ENCODE data around the gene DPF3.

DPF3 gene

DNA sequence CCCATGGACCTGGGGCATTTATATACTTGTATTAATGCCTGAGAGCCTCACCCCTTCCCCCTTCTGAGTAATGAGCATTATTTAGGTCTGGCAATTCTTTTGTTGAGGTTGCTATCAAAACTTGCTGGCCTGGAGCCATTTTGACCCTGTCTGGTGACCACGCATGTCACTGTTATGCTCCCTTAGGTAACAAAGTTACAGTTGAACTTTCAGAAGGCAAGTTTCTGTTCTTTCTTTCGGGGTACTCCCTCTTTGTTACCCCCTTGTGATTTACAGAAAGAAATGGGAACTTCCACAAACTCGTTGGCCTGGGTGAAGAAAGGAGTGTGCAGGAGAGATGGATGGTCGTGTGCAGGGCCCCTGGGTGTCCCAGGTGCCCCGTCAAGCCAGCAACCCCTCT lies 305.4 kb downstream of the DPF3 start:
- Histone ChIP-seq H2AFZ (ENCODE audit: low read depth, low read length, severe bottlenecking) (no peak overlapping the region), H3K9me3 (ENCODE audit: insufficient read depth, low read length) (peaks cover 6% of the 10 kb centered on the region; the same call in 1 of the 2 replicates), H3K36me3 (ENCODE audit: low read length) (no peaks in the 10 kb centered on the region), H3K9me2 (replicated peaks; ENCODE audit: insufficient read depth, low read length) (no peaks in the 10 kb centered on the region), H3K27ac (ENCODE audit: low read depth, low read length) (no peak overlapping the region), H3K79me2 (ENCODE audit: insufficient read depth, low read length) (no peaks in the 10 kb centered on the region), H3K27me3 (ENCODE audit: low read length) (no peaks in the 10 kb centered on the region), H4K20me1 (ENCODE audit: low read depth, low read length) (no peaks in the 10 kb centered on the region), H3K4me2 (ENCODE audit: low read depth, low read length, poor library complexity, severe bottlenecking) (no peak overlapping the region), H3F3A (ENCODE audit: insufficient read depth) (no peaks in the 10 kb centered on the region), H3K9ac (ENCODE audit: low read length) (no peak overlapping the region), H3K4me3 (ENCODE audit: insufficient read depth, low read length, poor library complexity, severe bottlenecking) (no peak overlapping the region)
- TF ChIP-seq CTCF (IDR thresholded peaks at IDR 0.05; ENCODE audit: insufficient read depth, low read length, poor library complexity, severe bottlenecking) (no peak), EZH2phosphoT487 (conservative IDR thresholded peaks at IDR 0.05; ENCODE audit: low read length) (no peak)

DNA sequence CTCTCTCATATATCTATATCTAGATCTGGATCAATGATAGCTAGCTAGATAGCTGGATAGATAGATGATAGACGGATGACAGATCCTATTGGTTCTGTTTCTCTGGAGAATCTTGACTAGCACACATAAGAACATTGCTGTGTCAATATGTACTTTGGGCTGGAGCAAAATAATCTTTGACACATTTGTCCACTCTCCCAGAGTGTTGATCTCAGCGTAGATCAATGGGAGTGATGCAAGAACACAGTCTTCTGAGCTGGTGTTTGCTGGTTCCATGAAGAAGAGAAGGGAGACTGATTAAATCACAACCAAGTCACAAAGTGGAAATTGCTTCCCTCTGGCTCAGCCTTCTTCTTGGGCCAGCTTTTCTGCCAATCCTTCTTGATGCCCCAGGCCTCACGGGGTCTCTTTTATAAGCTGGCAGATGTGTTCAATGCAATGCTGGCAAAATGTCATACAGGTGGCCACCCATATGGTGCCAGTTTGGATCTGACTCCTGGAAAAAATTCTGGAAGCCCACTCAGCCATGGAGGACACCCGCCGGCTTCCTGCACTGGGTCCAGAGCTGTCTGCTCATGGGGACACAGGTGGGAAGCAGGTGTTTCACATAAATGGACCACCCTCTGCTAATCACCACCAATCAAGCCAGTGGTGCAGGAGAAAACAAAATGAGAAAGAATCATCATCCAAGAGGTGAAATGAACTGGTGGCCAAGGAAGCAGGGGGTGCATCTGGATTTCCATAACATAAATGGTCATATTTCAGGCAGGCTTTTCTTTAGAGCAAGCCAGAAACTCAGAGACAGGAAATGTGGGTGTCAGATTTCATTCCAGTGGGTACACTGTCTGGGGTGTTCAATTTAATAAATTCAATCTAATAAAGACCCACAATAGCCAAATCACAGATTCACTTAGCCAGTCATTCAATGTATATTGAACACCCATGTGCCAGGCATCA lies 310.3 kb downstream of the DPF3 start:
- H4K20me1 ChIP-seq (ENCODE audit: low read depth, low read length): no peaks in the 10 kb centered on the region
- no peaks in the 10 kb centered on the region for H3K9me2 ChIP-seq (replicated peaks; ENCODE audit: insufficient read depth, low read length)
- no peaks in the 10 kb centered on the region for H3K27me3 ChIP-seq (ENCODE audit: low read length)
- no peak overlapping the region for H3K27ac ChIP-seq (ENCODE audit: low read depth, low read length)
- H3K4me3 ChIP-seq (ENCODE audit: insufficient read depth, low read length, poor library complexity, severe bottlenecking): no peak overlapping the region
- no peak overlapping the region for H3K9ac ChIP-seq (ENCODE audit: low read length)
- no peaks in the 10 kb centered on the region for H3K36me3 ChIP-seq (ENCODE audit: low read length)
- TF ChIP-seq EZH2phosphoT487 (conservative IDR thresholded peaks at IDR 0.05; ENCODE audit: low read length) (no peak), CTCF (IDR thresholded peaks at IDR 0.05; ENCODE audit: insufficient read depth, low read length, poor library complexity, severe bottlenecking) (no peak)
- H3K79me2 ChIP-seq (ENCODE audit: insufficient read depth, low read length): no peaks in the 10 kb centered on the region
- H3F3A ChIP-seq (ENCODE audit: insufficient read depth): no peaks in the 10 kb centered on the region
- H2AFZ ChIP-seq (ENCODE audit: low read depth, low read length, severe bottlenecking): no peak overlapping the region
- no peak overlapping the region for H3K4me2 ChIP-seq (ENCODE audit: low read depth, low read length, poor library complexity, severe bottlenecking)
- no peaks in the 10 kb centered on the region for H3K9me3 ChIP-seq (ENCODE audit: insufficient read depth, low read length)

DNA sequence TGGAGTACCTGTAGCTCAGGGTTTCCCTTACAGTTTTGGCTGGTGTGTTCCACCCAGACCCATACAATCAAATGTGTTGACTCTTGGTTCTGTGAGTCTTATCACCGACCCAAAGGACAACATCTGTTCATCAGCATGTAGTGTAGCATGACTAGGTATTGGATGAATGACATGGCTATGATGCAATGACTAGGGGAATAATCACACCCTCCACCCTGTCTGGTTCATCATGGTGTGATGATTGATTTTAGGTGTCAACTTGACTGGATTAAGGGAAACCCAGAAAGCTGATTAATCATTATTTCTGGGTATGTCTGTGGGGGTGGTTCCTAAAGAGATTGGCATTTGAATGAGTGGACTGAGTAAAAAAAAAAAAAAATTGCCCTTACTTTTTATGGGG lies 311.3 kb downstream of the DPF3 start:
- TF ChIP-seq EZH2phosphoT487 (conservative IDR thresholded peaks at IDR 0.05; ENCODE audit: low read length) (no peak), CTCF (IDR thresholded peaks at IDR 0.05; ENCODE audit: insufficient read depth, low read length, poor library complexity, severe bottlenecking) (no peak)
- H3K27me3 ChIP-seq (ENCODE audit: low read length): no peaks in the 10 kb centered on the region
- H3K9me2 ChIP-seq (replicated peaks; ENCODE audit: insufficient read depth, low read length): no peaks in the 10 kb centered on the region
- no peaks in the 10 kb centered on the region for H3K36me3 ChIP-seq (ENCODE audit: low read length)
- H3K4me2 ChIP-seq (ENCODE audit: low read depth, low read length, poor library complexity, severe bottlenecking): no peak overlapping the region
- H3K9ac ChIP-seq (ENCODE audit: low read length): no peak overlapping the region
- H4K20me1 ChIP-seq (ENCODE audit: low read depth, low read length): no peaks in the 10 kb centered on the region
- H3F3A ChIP-seq (ENCODE audit: insufficient read depth): no peaks in the 10 kb centered on the region
- no peaks in the 10 kb centered on the region for H3K9me3 ChIP-seq (ENCODE audit: insufficient read depth, low read length)
- no peak overlapping the region for H3K4me3 ChIP-seq (ENCODE audit: insufficient read depth, low read length, poor library complexity, severe bottlenecking)
- no peak overlapping the region for H2AFZ ChIP-seq (ENCODE audit: low read depth, low read length, severe bottlenecking)
- H3K79me2 ChIP-seq (ENCODE audit: insufficient read depth, low read length): no peaks in the 10 kb centered on the region
- no peak overlapping the region for H3K27ac ChIP-seq (ENCODE audit: low read depth, low read length)
